C4-2B (cell line): Measurements from ENCODE around the gene R3HDM2.

ENCODE experiments used
- H3K27ac ChIP-seq: fragments of 450-650 bp; 2 replicates; pipeline ENCODE4 v1.5.1; 2017
- CTCF ChIP-seq: fragments of 450-650 bp; conservative IDR thresholded peaks from 2 replicates; pipeline ENCODE4 v1.5.1; 2017; ENCODE audit warnings: mild to moderate bottlenecking
- ZFX ChIP-seq: fragments of 450-650 bp; IDR thresholded peaks from 2 replicates; pipeline ENCODE4 v1.6.1; 2017

The R3HDM2 gene

GRCh38 chr12:57465030-57465746 is 34.3 kb upstream of the R3HDM2 start:
- H3K27ac ChIP-seq: no peak overlapping the region
- TF ChIP-seq ZFX (no peak), CTCF (no peak)

GRCh38 chr12:57464569-57464968 is 33.7 kb upstream of the R3HDM2 start:
- no peak overlapping the region for H3K27ac ChIP-seq
- TF ChIP-seq CTCF (no peak), ZFX (no peak)

GRCh38 chr12:57462912-57463253 is 32.0 kb upstream of the R3HDM2 start:
- TF ChIP-seq ZFX: no peak
- TF ChIP-seq CTCF: no peak; the same call in none of the 2 replicates
- peak overlapping the region; percentile 24; the same call in 1 of the 2 replicates for H3K27ac ChIP-seq

GRCh38 chr12:57462251-57462911 is 31.5 kb upstream of the R3HDM2 start:
- peak overlapping the region; percentile 24; the same call in 1 of the 2 replicates for H3K27ac ChIP-seq
- TF ChIP-seq CTCF (peak; percentile 98), ZFX (no peak)

GRCh38 chr12:57461917-57462250 is 31.0 kb upstream of the R3HDM2 start:
- TF ChIP-seq ZFX: no peak
- no peak for TF ChIP-seq CTCF
- H3K27ac ChIP-seq: peak overlapping the region; percentile 24; the same call in 1 of the 2 replicates

- peak overlapping the region; percentile 24; the same call in 1 of the 2 replicates for H3K27ac ChIP-seq
These were observed 30.6 kb upstream of the R3HDM2 start for GRCh38 chr12:57461276-57461916.

More at GRCh38 chr12:57461276-57461916, 30.6 kb upstream of the R3HDM2 start:
- TF ChIP-seq ZFX (no peak), CTCF (no peak)
